Osteoblast (primary cell): ENCODE results near the gene OAS3. TPM values are rescaled to one million over a fixed set of nuclear protein-coding genes. Genes with fewer than 3 reads are reported as not detected.

Experiments used
- DNase-seq: peaks from one replicate; pipeline ENCODE4 v3.0.0; 2011; ENCODE audit warnings: low spot score, mixed read lengths; ENCODE audit not compliant: insufficient read length; ENCODE audit errors: missing footprints
- H2AFZ ChIP-seq: 2 replicates; pipeline ENCODE4 v1.6.0; 2011; ENCODE audit warnings: mild to moderate bottlenecking, low read length
- H3K27ac ChIP-seq: 2 replicates; pipeline ENCODE4 v1.5.1; 2011; ENCODE audit warnings: mild to moderate bottlenecking, low read depth, low read length, moderate library complexity
- H3K27me3 ChIP-seq: 2 replicates; pipeline ENCODE4 v1.6.0; 2012; ENCODE audit warnings: mild to moderate bottlenecking, control low read depth, inconsistent platforms, low read length, moderate library complexity; ENCODE audit not compliant: insufficient read depth
- H3K36me3 ChIP-seq: 2 replicates; pipeline ENCODE4 v1.5.1; 2011; ENCODE audit warnings: mild to moderate bottlenecking, low read length, control low read depth, moderate library complexity; ENCODE audit not compliant: insufficient read depth
- H3K4me1 ChIP-seq: 2 replicates; pipeline ENCODE4 v1.5.1; 2011; ENCODE audit warnings: mild to moderate bottlenecking, low read length, control low read depth, moderate library complexity; ENCODE audit not compliant: insufficient read depth
- H3K4me2 ChIP-seq: 2 replicates; pipeline ENCODE4 v1.6.0; 2011; ENCODE audit warnings: mild to moderate bottlenecking, low read length; ENCODE audit not compliant: insufficient read depth
- H3K4me3 ChIP-seq: fragments of 200-600 bp; sonication (generic); 3 replicates; pipeline ENCODE4 v1.5.1; 2012; ENCODE audit warnings: mild to moderate bottlenecking, low read length, inconsistent platforms; ENCODE audit not compliant: insufficient read depth
- H3K79me2 ChIP-seq: 2 replicates; pipeline ENCODE4 v1.6.0; 2012; ENCODE audit warnings: mild to moderate bottlenecking, low read length, control low read depth, inconsistent platforms; ENCODE audit not compliant: insufficient read depth
- H3K9me3 ChIP-seq: 2 replicates; pipeline ENCODE4 v1.5.1; 2011; ENCODE audit warnings: low read depth, low read length, control low read depth
- H4K20me1 ChIP-seq: 2 replicates; pipeline ENCODE4 v1.6.0; 2012; ENCODE audit warnings: mild to moderate bottlenecking, low read length, control low read depth; ENCODE audit not compliant: insufficient read depth
- CTCF ChIP-seq: IDR thresholded peaks from 2 replicates; pipeline ENCODE4 v1.5.1; 2011; ENCODE audit warnings: mild to moderate bottlenecking, low read depth, low read length, moderate library complexity; ENCODE audit errors: extremely low read depth
- total RNA-seq: library from RNA; depleted of rRNA; stranded (reverse); fragments of >200 nt; gene quantifications from 2 replicates; pipeline ENCODE4 v1.2.3, GENCODE V29; 2012

Gene OAS3
- total RNA-seq, 1 donor = 6.9 TPM

GRCh38 chr12:113000433-113000832 lies 62.2 kb downstream of the OAS3 start:
- H3K27me3 ChIP-seq = no peaks in the 10 kb centered on the region
- H3K4me3 ChIP-seq = no peak overlapping the region
- no peak overlapping the region for H2AFZ ChIP-seq
- no peaks in the 10 kb centered on the region for H3K79me2 ChIP-seq
- peaks cover 2% of the 10 kb centered on the region for H3K9me3 ChIP-seq
- DNase-seq = no peak
- H3K36me3 ChIP-seq = no peaks in the 10 kb centered on the region
- H3K4me2 ChIP-seq = no peak overlapping the region
- no peaks in the 10 kb centered on the region for H4K20me1 ChIP-seq
- H3K4me1 ChIP-seq = no peaks in the 10 kb centered on the region
- no peak overlapping the region for H3K27ac ChIP-seq
- TF ChIP-seq CTCF = no peak

DNA sequence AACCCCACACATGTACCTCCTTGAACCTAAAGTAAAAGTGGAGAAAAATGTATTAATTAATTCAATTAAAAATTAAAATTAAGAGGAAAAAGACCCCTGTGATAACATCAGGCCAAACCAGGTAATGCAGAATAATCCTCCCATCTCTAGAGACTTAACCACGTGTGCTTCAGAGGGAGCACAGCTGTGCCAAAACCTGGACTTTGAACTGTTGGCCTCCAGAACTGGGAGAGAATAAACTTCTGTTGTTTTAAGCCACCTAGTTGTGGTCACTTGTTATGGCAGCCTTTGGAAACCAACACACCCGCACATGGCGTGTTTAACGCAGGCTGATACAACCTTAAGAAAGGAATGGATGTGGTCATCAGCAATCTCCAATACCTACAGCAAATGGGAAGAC lies 63.9 kb downstream of the OAS3 start:
- H4K20me1 ChIP-seq = no peaks in the 10 kb centered on the region
- peaks cover 2% of the 10 kb centered on the region for H3K9me3 ChIP-seq
- H3K4me1 ChIP-seq = peaks cover 8% of the 10 kb centered on the region
- H3K27me3 ChIP-seq = no peaks in the 10 kb centered on the region
- peak; percentile 7 for TF ChIP-seq CTCF
- H3K4me2 ChIP-seq = no peak overlapping the region
- H3K36me3 ChIP-seq = no peaks in the 10 kb centered on the region
- H2AFZ ChIP-seq = no peak overlapping the region
- no peaks in the 10 kb centered on the region for H3K79me2 ChIP-seq
- no peak overlapping the region for H3K27ac ChIP-seq
- DNase-seq = peak; percentile 15
- no peak overlapping the region for H3K4me3 ChIP-seq

DNA sequence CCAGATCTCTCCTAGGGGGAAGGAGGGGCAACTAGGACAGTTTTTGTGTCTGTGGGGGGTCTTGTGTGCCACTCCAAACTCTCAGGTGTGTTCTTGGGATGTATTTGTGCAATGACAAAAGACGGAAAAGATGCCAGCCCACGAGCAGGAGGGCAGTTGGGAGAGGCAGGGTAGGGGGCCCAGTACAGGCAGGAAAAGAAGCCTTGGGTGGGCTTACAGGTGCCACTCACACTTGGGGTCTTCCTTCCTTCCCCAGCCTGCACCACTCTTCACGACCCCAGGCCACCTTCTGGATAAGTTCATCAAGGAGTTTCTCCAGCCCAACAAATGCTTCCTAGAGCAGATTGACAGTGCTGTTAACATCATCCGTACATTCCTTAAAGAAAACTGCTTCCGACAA lies 64.4 kb downstream of the OAS3 start:
- no peaks in the 10 kb centered on the region for H3K36me3 ChIP-seq
- H3K4me3 ChIP-seq = no peak overlapping the region
- H3K79me2 ChIP-seq = no peaks in the 10 kb centered on the region
- no peak overlapping the region for H3K4me2 ChIP-seq
- DNase-seq = no peak
- no peak overlapping the region for H3K27ac ChIP-seq
- H2AFZ ChIP-seq = no peak overlapping the region
- H3K27me3 ChIP-seq = no peaks in the 10 kb centered on the region
- peaks cover 13% of the 10 kb centered on the region for H3K4me1 ChIP-seq
- H4K20me1 ChIP-seq = no peaks in the 10 kb centered on the region
- peaks cover 2% of the 10 kb centered on the region for H3K9me3 ChIP-seq
- no peak for TF ChIP-seq CTCF

DNA sequence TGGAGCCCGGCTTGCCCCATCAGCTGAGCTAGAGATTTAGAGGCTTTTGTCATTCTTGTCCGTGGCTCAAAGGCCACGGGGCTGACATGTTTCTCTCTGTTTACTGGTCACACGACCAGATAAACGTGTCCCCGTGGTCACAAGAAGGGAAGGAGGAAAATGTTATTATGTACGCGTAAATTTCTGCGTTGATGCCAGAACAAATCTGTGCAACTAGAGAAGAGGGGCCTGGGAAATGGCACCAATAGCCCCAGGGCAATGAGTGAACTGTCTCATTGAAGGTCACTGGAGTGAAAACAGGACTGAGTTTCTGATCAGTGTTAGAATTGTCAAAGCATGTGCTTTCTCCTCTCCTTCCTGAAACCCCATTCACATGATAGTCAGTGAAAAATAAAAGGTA lies 65.4 kb downstream of the OAS3 start:
- H3K79me2 ChIP-seq = no peaks in the 10 kb centered on the region
- no peaks in the 10 kb centered on the region for H4K20me1 ChIP-seq
- H3K4me1 ChIP-seq = peaks cover 16% of the 10 kb centered on the region
- H3K4me2 ChIP-seq = no peak overlapping the region
- DNase-seq = no peak
- H3K9me3 ChIP-seq = peaks cover under 1% of the 10 kb centered on the region
- no peak for TF ChIP-seq CTCF
- H3K27me3 ChIP-seq = no peaks in the 10 kb centered on the region
- no peak overlapping the region for H3K4me3 ChIP-seq
- H2AFZ ChIP-seq = no peak overlapping the region
- no peak overlapping the region for H3K27ac ChIP-seq
- H3K36me3 ChIP-seq = no peaks in the 10 kb centered on the region
